Liver (tissue), 9 donors: ENCODE results near the gene TTC38. TPM values are rescaled to one million over a fixed set of nuclear protein-coding genes. Genes with fewer than 3 reads are reported as not detected.
A peak's percentile ranks its signal among the peaks of the same experiment; 100 is the strongest.

Experiments
- DNase-seq: peaks from one replicate; pipeline ENCODE4 v3.0.0-alpha.2; 2017; ENCODE audit warnings: low spot score
- H3K27ac ChIP-seq, 2 donors: one replicate each; pipeline ENCODE4 v1.7.0; 2013; ENCODE audit warnings: inconsistent platforms in 2 of 2, low read length in 2 of 2, control low read depth in 1 of 2, low read depth in 1 of 2, mild to moderate bottlenecking in 1 of 2
- H3K27me3 ChIP-seq, 4 donors: one replicate each; pipeline versions ENCODE4 v1.6.1 to v1.7.0; 2013; ENCODE audit warnings: low read length in 3 of 4, inconsistent platforms in 1 of 4, mild to moderate bottlenecking in 1 of 4, moderate library complexity in 1 of 4; ENCODE audit not compliant: control insufficient read depth in 4 of 4, insufficient read depth in 4 of 4
- H3K36me3 ChIP-seq, 4 donors: one replicate each; pipeline versions ENCODE4 v1.6.1 to v1.7.0; 2013; ENCODE audit warnings: low read length in 3 of 4, mild to moderate bottlenecking in 3 of 4, low read depth in 1 of 4, moderate library complexity in 1 of 4; ENCODE audit not compliant: control insufficient read depth in 4 of 4, insufficient read depth in 3 of 4
- H3K4me1 ChIP-seq, 4 donors: one replicate each; pipeline versions ENCODE4 v1.6.1 to v1.7.0; 2013; ENCODE audit warnings: low read length in 3 of 4, mild to moderate bottlenecking in 3 of 4, moderate library complexity in 1 of 4; ENCODE audit not compliant: control insufficient read depth in 4 of 4, insufficient read depth in 4 of 4
- H3K4me3 ChIP-seq, 3 donors: one replicate each; pipeline versions ENCODE4 v1.6.1 to v1.7.0; 2013; ENCODE audit warnings: low read length in 3 of 3, control low read depth in 1 of 3, low read depth in 1 of 3, mild to moderate bottlenecking in 1 of 3
- H3K9ac ChIP-seq, 2 donors: one replicate each; pipeline ENCODE4 v1.7.0; 2013; ENCODE audit warnings: low read length in 2 of 2, mild to moderate bottlenecking in 2 of 2, moderate library complexity in 2 of 2, control low read depth in 1 of 2, low read depth in 1 of 2
- H3K9me3 ChIP-seq, 4 donors: one replicate each; pipeline versions ENCODE4 v1.6.1 to v1.7.0; 2013; ENCODE audit warnings: low read length in 3 of 4; ENCODE audit not compliant: control insufficient read depth in 4 of 4
- ATF3 ChIP-seq: IDR thresholded peaks from 2 replicates; pipeline ENCODE4 v1.6.1; 2016; ENCODE audit warnings: antibody characterized with exemption
- CTCF ChIP-seq: fragments of 150-350 bp; IDR thresholded peaks from 2 replicates; pipeline ENCODE4 v1.5.1; 2017; ENCODE audit warnings: improper control_type of control experiment, low read depth, low read length; ENCODE audit not compliant: missing input control
- EGR1 ChIP-seq, 2 donors: IDR thresholded peaks; 2 replicates each; pipeline ENCODE4 v1.6.1; 2016 to 2018; ENCODE audit warnings: antibody characterized with exemption in 2 of 2, low read depth in 2 of 2
- FOXA1 ChIP-seq: IDR thresholded peaks from 2 replicates; pipeline ENCODE4 v1.6.1; 2016; ENCODE audit warnings: antibody characterized with exemption
- FOXA2 ChIP-seq: IDR thresholded peaks from 2 replicates; pipeline ENCODE4 v1.6.1; 2016; ENCODE audit warnings: antibody characterized with exemption
- HNF4A ChIP-seq, 2 donors: conservative IDR thresholded peaks; 2 replicates each; pipeline ENCODE4 v1.6.1; 2016; ENCODE audit warnings: antibody characterized with exemption in 2 of 2, mild to moderate bottlenecking in 2 of 2
- HNF4G ChIP-seq: IDR thresholded peaks from 2 replicates; pipeline ENCODE4 v1.6.1; 2016; ENCODE audit warnings: antibody characterized with exemption
- JUND ChIP-seq, 2 donors: IDR thresholded peaks; 2 replicates each; pipeline ENCODE4 v1.6.1; 2016; ENCODE audit warnings: antibody characterized with exemption in 2 of 2
- MAX ChIP-seq: IDR thresholded peaks from 2 replicates; pipeline ENCODE4 v1.6.1; 2016; ENCODE audit warnings: antibody characterized with exemption
- NR2F2 ChIP-seq: IDR thresholded peaks from 2 replicates; pipeline ENCODE4 v1.6.1; 2016; ENCODE audit warnings: antibody characterized with exemption
- RAD21 ChIP-seq, 2 donors: IDR thresholded peaks; 2 replicates each; pipeline ENCODE4 v1.6.1; 2016; ENCODE audit warnings: antibody characterized with exemption in 2 of 2, mild to moderate bottlenecking in 2 of 2
- REST ChIP-seq: IDR thresholded peaks from 2 replicates; pipeline ENCODE4 v1.6.1; 2016; ENCODE audit warnings: antibody characterized with exemption, mild to moderate bottlenecking
- TAF1 ChIP-seq: conservative IDR thresholded peaks from 2 replicates; pipeline ENCODE4 v1.6.1; 2016; ENCODE audit warnings: antibody characterized with exemption, mild to moderate bottlenecking
- YY1 ChIP-seq: IDR thresholded peaks from 2 replicates; pipeline ENCODE4 v1.6.1; 2016; ENCODE audit warnings: antibody characterized with exemption, mild to moderate bottlenecking
- WGBS: extraction: QIAGEN DNeasy Blood & Tissue Kit; methylation state at CpG from one replicate; pipeline ENCODE4 v1.1.7; 2013; 5-methylcytosine and 5-hydroxymethylcytosine counted together
- polyA plus RNA-seq, 2 donors: library from polyadenylated mRNA; stranded (reverse) in 1 of 2; unstranded in 1 of 2; fragments of 200-250 nt in 1 of 2; fragments of >200 nt in 1 of 2; fragmentation: Nextera tagmentation in 1 of 2; extraction: Ambion mirVana in 1 of 2; gene quantifications; one replicate each; pipeline versions ENCODE4 v1.2.1 to v1.2.3, GENCODE V29; 2013 to 2015
- total RNA-seq, 2 donors: library from RNA; depleted of rRNA; stranded (reverse); fragments of >200 nt; gene quantifications; one replicate each; pipeline ENCODE4 v1.2.3, GENCODE V29; 2014
- donor health status: healthy.
- donor health status: healthy.
- donor health status: healthy.
- donor health status: healthy.
- donor health status: healthy.

Gene TTC38
- total and polyA plus RNA-seq, 4 donors: 63.9 to 389 (median 128) TPM

GRCh38 chr22:46251266-46251665, 16.5 kb upstream of the TTC38 start:
- WGBS: 85% methylated on average over 7 of the region's 7 CpGs
- TF ChIP-seq FOXA1 (no peak), ATF3 (no peak), RAD21 (IDR thresholded peaks at IDR 0.05) (no peak), TAF1 (no peak), FOXA2 (no peak), NR2F2 (no peak), HNF4G (no peak), EGR1 (IDR thresholded peaks at IDR 0.05; ENCODE audit: low read depth in 2 of 2) (no peak), CTCF (no peak), JUND (IDR thresholded peaks at IDR 0.05) (no peak), YY1 (no peak), REST (no peak), HNF4A (conservative IDR thresholded peaks at IDR 0.05) (no peak), MAX (no peak)
- no peak overlapping the region for H3K27ac ChIP-seq
- no peak overlapping the region for H3K9ac ChIP-seq
- no peaks in the 10 kb centered on the region for H3K36me3 ChIP-seq
- peaks cover 3 to 16% (median 9%) of the 10 kb centered on the region in 4 donors for H3K4me1 ChIP-seq
- no peaks in the 10 kb centered on the region for H3K9me3 ChIP-seq
- no peak for DNase-seq
- H3K27me3 ChIP-seq: no peaks in the 10 kb centered on the region
- peak overlapping the region in 1 of 3 donors; percentile 85 for H3K4me3 ChIP-seq

GRCh38 chr22:46251816-46252380, 15.9 kb upstream of the TTC38 start:
- no peaks in the 10 kb centered on the region for H3K9me3 ChIP-seq
- no peak overlapping the region for H3K4me3 ChIP-seq
- TF ChIP-seq ATF3 (no peak), FOXA1 (no peak), HNF4G (no peak)
- no peaks in the 10 kb centered on the region for H3K27me3 ChIP-seq
- 94% methylated on average over 9 of the region's 9 CpGs for WGBS
- peaks cover 3 to 16% (median 9%) of the 10 kb centered on the region in 4 donors for H3K4me1 ChIP-seq
- H3K36me3 ChIP-seq: no peaks in the 10 kb centered on the region
- no peak for DNase-seq
- H3K9ac ChIP-seq: no peak overlapping the region
- H3K27ac ChIP-seq: no peak overlapping the region
